HEK293T (cell line): ENCODE data around the gene MYO1B.

ENCODE experiments used
- CTCF ChIA-PET: fragments of 350-600 bp; formaldehyde crosslinking; extraction: SDS; loops from one replicate; lab custom pipeline; 2021; ENCODE audit warnings: antibody characterized with exemption, inconsistent platforms; lab: Yijun Ruan, JAX
- POLR2A ChIA-PET: fragments of 350-600 bp; formaldehyde crosslinking; extraction: SDS; loops from one replicate; lab custom pipeline; 2020; ENCODE audit warnings: antibody characterized with exemption, inconsistent platforms; lab: Yijun Ruan, JAX
- DNase-seq: peaks from one replicate; pipeline ENCODE4 v3.0.0; 2012; ENCODE audit warnings: mixed read lengths; ENCODE audit errors: extremely low spot score
- ARNT ChIP-seq: fragments of 450-650 bp; IDR thresholded peaks from 2 replicates; pipeline ENCODE4 v1.6.1; 2017; ENCODE audit warnings: mild to moderate bottlenecking
- BHLHE40 ChIP-seq: fragments of 450-650 bp; IDR thresholded peaks from 2 replicates; pipeline ENCODE4 v1.6.1; 2016; ENCODE audit warnings: mild to moderate bottlenecking, moderate library complexity, borderline replicate concordance
- CTBP1 ChIP-seq: fragments of 450-650 bp; IDR thresholded peaks from 2 replicates; pipeline ENCODE4 v1.6.1; 2016; ENCODE audit warnings: borderline replicate concordance
- ELF4 ChIP-seq: fragments of 450-650 bp; IDR thresholded peaks from 2 replicates; pipeline ENCODE4 v1.6.1; 2017; ENCODE audit warnings: antibody characterized with exemption
- FOXA1 ChIP-seq: fragments of 450-650 bp; IDR thresholded peaks from 2 replicates; pipeline ENCODE4 v1.6.1; 2016; ENCODE audit warnings: mild to moderate bottlenecking
- FOXK2 ChIP-seq: fragments of 450-650 bp; IDR thresholded peaks from 2 replicates; pipeline ENCODE4 v1.6.1; 2016; ENCODE audit warnings: mild to moderate bottlenecking
- FOXM1 ChIP-seq: fragments of 450-650 bp; IDR thresholded peaks from 2 replicates; pipeline ENCODE4 v1.6.1; 2017; ENCODE audit warnings: mild to moderate bottlenecking, borderline replicate concordance
- HDGF ChIP-seq: fragments of 450-650 bp; IDR thresholded peaks from 2 replicates; pipeline ENCODE4 v1.6.1; 2017; ENCODE audit warnings: antibody characterized with exemption, borderline replicate concordance
- L3MBTL2 ChIP-seq: fragments of 450-650 bp; conservative IDR thresholded peaks from 2 replicates; pipeline ENCODE4 v1.6.1; 2016; ENCODE audit warnings: mild to moderate bottlenecking
- LEF1 ChIP-seq: fragments of 450-650 bp; IDR thresholded peaks from 2 replicates; pipeline ENCODE4 v1.6.1; 2017; ENCODE audit warnings: mild to moderate bottlenecking, borderline replicate concordance
- NFRKB ChIP-seq: fragments of 450-650 bp; IDR thresholded peaks from 2 replicates; pipeline ENCODE4 v1.6.1; 2016; ENCODE audit warnings: mild to moderate bottlenecking, moderate library complexity
- PKNOX1 ChIP-seq: fragments of 450-650 bp; IDR thresholded peaks from 2 replicates; pipeline ENCODE4 v1.6.1; 2016
- SP1 ChIP-seq: fragments of 450-650 bp; IDR thresholded peaks from 2 replicates; pipeline ENCODE4 v1.6.1; 2017
- SUZ12 ChIP-seq: fragments of 450-650 bp; IDR thresholded peaks from 2 replicates; pipeline ENCODE4 v1.6.1; 2016; ENCODE audit warnings: mild to moderate bottlenecking
- TARDBP ChIP-seq: fragments of 450-650 bp; IDR thresholded peaks from 2 replicates; pipeline ENCODE4 v1.6.1; 2016
- ZNF384 ChIP-seq: fragments of 450-650 bp; IDR thresholded peaks from 2 replicates; pipeline ENCODE4 v1.6.1; 2016

MYO1B gene

GRCh38 chr2:191312662-191313061, 67.5 kb downstream of the MYO1B start:
- DNase-seq = no peak
- POLR2A ChIA-PET = no interaction called here

GRCh38 chr2:191314697-191315364, 69.6 kb downstream of the MYO1B start:
- POLR2A ChIA-PET = no interaction called here
- DNase-seq = no peak
- CTCF ChIA-PET = interaction anchor here (1.1 kb wide), 1 partner anchor 12 kb away, joined by 3 read pairs; no protein-coding TSS in a partner anchor
- TF ChIP-seq SP1 = no peak

More at GRCh38 chr2:191312662-191313061, 67.5 kb downstream of the MYO1B start:
- CTCF ChIA-PET = interaction anchor here (1.2 kb wide), 1 partner anchor 10 kb away, joined by 4 read pairs; no protein-coding TSS in a partner anchor
- TF ChIP-seq PKNOX1 (no peak), ELF4 (no peak), SUZ12 (no peak), SP1 (no peak), FOXA1 (no peak), FOXK2 (no peak), NFRKB (no peak), LEF1 (no peak), L3MBTL2 (no peak), FOXM1 (no peak), ARNT (no peak), HDGF (no peak), ZNF384 (no peak), CTBP1 (no peak), BHLHE40 (no peak), TARDBP (no peak)

GRCh38 chr2:191315365-191315752, 70.2 kb downstream of the MYO1B start:
- ChIA-PET CTCF (interaction anchor here (0.6 to 1.1 kb wide), 2 partner anchors 12 to 186 kb away, joined by 3 to 4 read pairs; no protein-coding TSS in a partner anchor), POLR2A (no interaction called here)
- no peak for TF ChIP-seq SUZ12
- no peak for TF ChIP-seq LEF1
- TF ChIP-seq SP1 = no peak
- no peak for TF ChIP-seq L3MBTL2
- no peak for DNase-seq

GRCh38 chr2:191316246-191316994, 71.2 kb downstream of the MYO1B start:
- ChIA-PET POLR2A (no interaction called here), CTCF (interaction anchor here (1.3 kb wide), 1 partner anchor 17 kb away, joined by 3 read pairs; no protein-coding TSS in a partner anchor)
- TF ChIP-seq NFRKB = no peak
- TF ChIP-seq HDGF = no peak
- TF ChIP-seq SP1 = no peak
- TF ChIP-seq ARNT = no peak
- no peak for TF ChIP-seq FOXM1
- TF ChIP-seq PKNOX1 = no peak
- TF ChIP-seq BHLHE40 = no peak
- no peak for TF ChIP-seq ZNF384
- TF ChIP-seq TARDBP = no peak
- TF ChIP-seq SUZ12 = no peak
- no peak for TF ChIP-seq L3MBTL2
- TF ChIP-seq LEF1 = no peak
- no peak for TF ChIP-seq CTBP1
- no peak for TF ChIP-seq FOXA1
- no peak for TF ChIP-seq FOXK2
- TF ChIP-seq ELF4 = no peak
- DNase-seq = no peak

GRCh38 chr2:191318037-191318728, 73.0 kb downstream of the MYO1B start:
- POLR2A ChIA-PET = no interaction called here
- CTCF ChIA-PET = interaction anchor here (1.0 to 1.1 kb wide), 2 partner anchors 42 to 53 kb away, joined by 3 to 4 read pairs; no protein-coding TSS in a partner anchor
- DNase-seq = no peak
- TF ChIP-seq ARNT (no peak), ZNF384 (no peak), SP1 (no peak), ELF4 (no peak), HDGF (no peak), FOXM1 (no peak), SUZ12 (no peak), CTBP1 (no peak), FOXA1 (no peak), TARDBP (no peak)

GRCh38 chr2:191318729-191319078, 73.5 kb downstream of the MYO1B start:
- TF ChIP-seq HDGF (no peak), ARNT (no peak), BHLHE40 (no peak), FOXK2 (no peak)
- POLR2A ChIA-PET = no interaction called here
- DNase-seq = peak; percentile 47
- CTCF ChIA-PET = interaction anchor here (1.0 to 1.1 kb wide), 2 partner anchors 42 to 54 kb away, joined by 3 to 4 read pairs; no protein-coding TSS in a partner anchor
